Endometrial microvascular endothelial cells (primary cell): ENCODE data around the gene KLHL33. TPM values are rescaled to one million over a fixed set of nuclear protein-coding genes. Genes with fewer than 3 reads are reported as not detected.

ENCODE experiments used
- in situ Hi-C: cut with HindIII; loops from 2 replicates; pipeline ENCODE4 v1.10.0; 2017; ENCODE audit warnings: low sequenced_read_pairs, low pct_unique_long_range_greater_than_20kb; ENCODE audit errors: inconsistent ontology term
- total RNA-seq: library from RNA; depleted of rRNA; stranded (reverse); fragments of >200 nt; gene quantifications from one replicate; pipeline ENCODE4 v1.2.3, GENCODE V29; 2015; ENCODE audit errors: inconsistent ontology term

The KLHL33 gene
- total RNA-seq, 1 donor from 2014 or later: not detected

DNA sequence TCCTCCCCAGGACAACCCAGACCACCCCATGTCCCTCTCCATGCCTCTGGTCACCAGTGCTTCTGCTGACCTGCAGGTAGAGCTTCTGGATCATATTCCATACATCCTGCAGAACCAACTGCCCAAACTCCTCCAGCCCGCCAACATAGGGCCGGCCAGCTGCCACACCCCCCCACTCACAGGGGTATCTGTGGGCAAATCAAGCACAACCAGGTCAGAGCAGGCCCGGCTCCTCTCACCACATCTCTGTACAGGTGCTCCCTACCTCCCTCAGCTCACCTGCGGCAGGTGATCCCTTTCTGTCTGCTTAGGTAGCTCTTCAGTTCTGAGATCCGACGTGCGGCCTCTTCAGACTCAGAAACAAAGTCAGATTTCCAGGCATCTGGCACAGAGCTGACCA, 51.6 kb downstream of the KLHL33 start:
- in situ Hi-C loops: no loop called here

DNA sequence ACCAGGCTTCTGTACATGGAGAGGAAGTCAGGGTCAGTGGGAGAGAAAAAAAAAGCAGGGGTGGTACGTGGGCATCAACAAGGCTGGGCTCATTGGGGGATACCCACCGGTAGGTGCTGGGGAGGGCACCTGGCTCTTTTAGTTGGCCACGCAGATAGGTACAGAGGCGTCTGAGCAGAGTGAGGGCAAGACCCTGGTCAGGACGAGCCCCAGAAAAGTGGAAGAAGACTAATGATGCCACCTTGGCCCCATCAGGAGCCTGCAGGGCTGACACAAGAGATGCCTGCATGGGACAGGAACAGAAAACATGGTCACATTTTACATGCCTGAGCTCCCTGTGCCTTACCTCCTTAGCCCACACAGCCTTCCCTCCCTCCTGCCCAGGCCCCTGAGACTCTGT, 52.3 kb downstream of the KLHL33 start:
- in situ Hi-C loops: no loop called here

DNA sequence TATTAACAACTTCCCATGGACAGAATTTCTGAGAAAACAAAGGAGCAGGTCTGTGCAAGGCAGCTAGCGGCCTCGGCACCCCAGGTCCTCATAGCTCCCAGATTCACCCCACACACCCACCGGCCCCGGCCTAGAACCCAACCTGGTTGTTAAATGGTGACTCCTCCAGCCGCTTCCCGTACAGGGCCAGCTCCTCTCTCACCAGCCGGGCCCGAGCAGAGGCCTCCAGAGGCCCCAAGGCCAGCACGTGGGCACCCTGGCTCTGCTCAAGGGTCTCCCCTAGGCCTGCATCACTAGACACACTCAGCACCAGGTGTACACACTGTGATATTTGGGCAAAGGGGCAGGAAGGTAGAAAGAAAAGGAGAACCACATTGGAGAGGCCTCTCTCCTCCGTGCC, 52.9 kb downstream of the KLHL33 start:
- in situ Hi-C loops: no loop called here

DNA sequence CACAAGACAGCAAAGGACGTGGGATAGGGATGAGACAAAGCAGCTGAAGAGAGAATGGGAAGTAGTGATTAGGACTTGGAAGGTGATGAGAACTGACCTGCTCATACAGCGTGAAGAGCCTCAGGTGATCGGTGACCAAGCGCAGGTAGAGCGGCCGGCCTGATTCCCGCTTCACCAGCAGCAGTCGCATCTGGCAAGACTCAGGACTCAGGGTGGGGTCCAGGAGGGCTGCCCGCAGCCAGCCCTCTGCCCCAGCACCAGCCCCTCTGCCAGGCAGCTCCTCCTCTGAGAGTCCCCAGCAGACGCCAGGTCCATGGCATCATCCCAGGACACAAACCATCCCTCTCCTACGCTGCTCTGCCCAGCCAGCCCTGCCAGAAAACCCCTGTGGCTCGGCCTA, 53.4 kb downstream of the KLHL33 start:
- in situ Hi-C loops: no loop called here

- in situ Hi-C loops: no loop called here
Measured at GRCh38 chr14:20381341-20381740, 54.6 kb downstream of the KLHL33 start.

GRCh38 chr14:20380681-20381080, 55.3 kb downstream of the KLHL33 start:
- in situ Hi-C loops: no loop called here

DNA sequence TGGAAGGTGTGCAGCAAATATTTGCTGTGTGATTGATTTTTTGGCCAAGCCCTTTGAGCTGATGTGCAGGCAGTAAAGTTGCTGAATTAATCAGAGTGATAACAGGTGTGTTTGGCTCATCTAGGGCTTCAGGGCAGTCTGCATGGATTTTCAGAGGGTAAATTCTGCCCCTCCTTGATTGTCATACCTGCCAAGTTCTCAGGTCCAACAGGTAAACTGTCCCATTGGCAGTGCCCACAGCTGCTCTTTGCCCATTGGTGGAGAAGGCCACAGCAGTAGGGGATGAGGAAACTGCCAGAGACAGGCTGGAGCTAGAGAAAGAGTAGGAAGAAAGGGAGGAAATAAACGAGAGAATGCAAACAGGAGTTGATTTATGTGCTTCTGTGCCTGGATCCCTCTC, 56.2 kb downstream of the KLHL33 start:
- in situ Hi-C loops: no loop called here

DNA sequence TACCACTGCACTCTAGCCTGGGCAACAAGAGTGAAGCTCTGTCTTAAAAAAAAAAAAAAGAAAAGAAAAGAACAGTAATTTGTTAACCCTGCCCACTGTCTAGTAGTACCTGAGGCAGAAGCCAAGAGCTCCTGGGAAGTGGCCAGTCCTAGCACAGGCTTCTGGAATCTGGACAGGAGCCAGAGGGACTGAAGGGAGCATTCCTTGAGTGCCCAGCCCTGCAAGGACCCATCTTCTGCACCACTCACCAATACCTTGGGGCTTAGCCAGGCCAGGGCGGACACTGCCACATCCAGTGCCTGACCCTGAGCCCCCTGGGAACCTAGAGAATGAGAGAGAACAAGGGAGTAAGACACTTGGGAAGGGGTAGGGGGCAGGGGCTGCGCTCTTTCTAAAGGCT, 58.8 kb downstream of the KLHL33 start:
- in situ Hi-C loops: no loop called here

DNA sequence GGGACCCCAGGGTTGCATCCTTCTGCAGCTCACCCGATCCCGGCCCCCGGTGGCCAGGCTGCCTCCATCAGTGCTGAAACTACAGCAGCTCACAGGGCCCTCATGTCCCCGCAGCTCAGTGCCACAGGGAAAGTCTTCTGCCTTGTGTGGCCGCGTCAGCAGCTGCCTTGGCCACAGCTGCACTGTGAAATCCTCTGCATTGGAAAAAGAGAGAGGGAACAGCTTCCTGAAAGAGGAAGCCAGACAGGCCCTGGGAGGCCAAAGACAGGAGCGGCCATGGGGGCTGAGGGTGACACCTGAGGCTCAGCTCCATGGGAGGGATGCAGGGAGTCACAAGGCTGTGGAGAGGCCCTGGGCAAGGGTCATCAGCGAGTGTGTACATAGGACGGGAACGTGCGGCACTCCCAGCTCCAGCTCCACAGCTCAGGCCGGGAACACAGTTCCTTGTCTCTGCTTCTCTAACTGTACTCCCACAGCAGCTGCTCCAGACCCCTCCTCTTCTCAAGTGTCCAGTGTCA, 59.8 kb downstream of the KLHL33 start:
- in situ Hi-C loops: no loop called here

Other genes starting within 250 kb of the KLHL33 start
- not detected for gene OR11G2, start 245.3 kb downstream of the KLHL33 start, total RNA-seq
- not detected for gene OR11H6, start 212.5 kb downstream of the KLHL33 start, total RNA-seq
- gene OR11H7, start 207.2 kb downstream of the KLHL33 start, total RNA-seq: not detected
- gene OR11H4, start 196.9 kb downstream of the KLHL33 start, total RNA-seq: not detected
- 15.5 TPM for gene TTC5, start 130.2 kb downstream of the KLHL33 start, total RNA-seq
- gene CCNB1IP1, start 102.9 kb downstream of the KLHL33 start, total RNA-seq: 42.7 TPM
- gene PARP2, start 92.5 kb downstream of the KLHL33 start, total RNA-seq: 9.9 TPM
- gene TEP1, start 22.7 kb downstream of the KLHL33 start, total RNA-seq: 15.3 TPM
- gene OSGEP, start 18.6 kb upstream of the KLHL33 start, total RNA-seq: 55.3 TPM
- 240 TPM for gene APEX1, start 19.1 kb upstream of the KLHL33 start, total RNA-seq
- 10.4 TPM for gene PIP4P1, start 25.3 kb upstream of the KLHL33 start, total RNA-seq
- 284 TPM for gene PNP, start 33.2 kb upstream of the KLHL33 start, total RNA-seq
- gene RNASE10, start 69.4 kb upstream of the KLHL33 start, total RNA-seq: not detected
- not detected for gene RNASE9, start 124.9 kb upstream of the KLHL33 start, total RNA-seq
- gene RNASE11, start 151.8 kb upstream of the KLHL33 start, total RNA-seq: not detected
- gene RNASE12, start 155.2 kb upstream of the KLHL33 start, total RNA-seq: not detected
- gene OR6S1, start 205.5 kb upstream of the KLHL33 start, total RNA-seq: not detected
- gene RNASE4, start 248.4 kb upstream of the KLHL33 start, total RNA-seq: 15.5 TPM